GM23338 (cell line): Measurements from ENCODE around the gene VPS52. TPM values are rescaled to one million over a fixed set of nuclear protein-coding genes. Genes with fewer than 3 reads are reported as not detected.

Source experiments
- ATAC-seq: fragments of 200-7000 bp; cut with Tn5 transposase; 3 replicates; pipeline ENCODE4 v1.9.1; 2020
- DNase-seq: peaks from one replicate; pipeline ENCODE4 v3.0.0-alpha.2; 2015; ENCODE audit warnings: low spot score
- H2AFZ ChIP-seq: fragments of 200-600 bp; sonication (generic); 2 replicates; pipeline ENCODE4 v1.8.0; 2016; ENCODE audit warnings: antibody characterized with exemption, mild to moderate bottlenecking, moderate library complexity
- H3F3A ChIP-seq: fragments of 200-600 bp; sonication (generic); replicated peaks from 2 replicates; pipeline ENCODE4 v1.8.0; 2017; ENCODE audit warnings: antibody characterized with exemption, mixed run types, low read depth
- H3K27ac ChIP-seq: fragments of 200-600 bp; sonication (generic); 2 replicates; pipeline ENCODE4 v1.6.1; 2016; ENCODE audit warnings: low read depth
- H3K27me3 ChIP-seq: fragments of 200-600 bp; sonication (generic); 2 replicates; pipeline ENCODE4 v1.8.0; 2016; ENCODE audit warnings: mild to moderate bottlenecking, mixed run types, moderate library complexity; ENCODE audit not compliant: insufficient read depth
- H3K36me3 ChIP-seq: fragments of 200-600 bp; sonication (generic); 2 replicates; pipeline ENCODE4 v1.8.0; 2016; ENCODE audit warnings: mild to moderate bottlenecking; ENCODE audit not compliant: insufficient read depth
- H3K4me1 ChIP-seq: fragments of 200-600 bp; sonication (generic); 2 replicates; pipeline ENCODE4 v1.8.0; 2016; ENCODE audit warnings: mild to moderate bottlenecking, moderate library complexity; ENCODE audit not compliant: insufficient read depth
- H3K4me2 ChIP-seq: fragments of 200-600 bp; sonication (generic); 2 replicates; pipeline ENCODE4 v1.7.1; 2017; ENCODE audit warnings: mixed run types
- H3K4me3 ChIP-seq: fragments of 200-600 bp; sonication (generic); 2 replicates; pipeline ENCODE4 v1.6.1; 2016; ENCODE audit warnings: mixed run types
- H3K79me2 ChIP-seq: fragments of 200-600 bp; sonication (generic); replicated peaks from 2 replicates; pipeline ENCODE4 v1.8.0; 2017; ENCODE audit warnings: mild to moderate bottlenecking; ENCODE audit not compliant: insufficient read depth
- H3K9me2 ChIP-seq: fragments of 200-600 bp; sonication (generic); 2 replicates; pipeline ENCODE4 v1.8.0; 2017; ENCODE audit not compliant: insufficient read depth
- H4K20me1 ChIP-seq: fragments of 200-600 bp; sonication (generic); replicated peaks from 2 replicates; pipeline ENCODE4 v1.8.0; 2017; ENCODE audit warnings: mild to moderate bottlenecking; ENCODE audit not compliant: insufficient read depth
- H3K27ac Mint-ChIP-seq: 2 replicates; pipeline ENCODE4 v1.8.0; 2020; ENCODE audit warnings: inconsistent platforms, mild to moderate bottlenecking, moderate library complexity, mixed read lengths
- H3K27me3 Mint-ChIP-seq: 3 replicates; pipeline ENCODE4 v1.8.0; 2022; ENCODE audit warnings: low read depth, mild to moderate bottlenecking, moderate library complexity, mixed read lengths, inconsistent platforms; ENCODE audit not compliant: insufficient read depth, poor library complexity
- H3K36me3 Mint-ChIP-seq: 3 replicates; pipeline ENCODE4 v1.8.0; 2021; ENCODE audit warnings: low read depth, mild to moderate bottlenecking, inconsistent platforms, moderate library complexity, mixed read lengths
- H3K4me1 Mint-ChIP-seq: 3 replicates; pipeline ENCODE4 v1.8.0; 2020; ENCODE audit warnings: mild to moderate bottlenecking, inconsistent platforms, mixed read lengths
- H3K4me3 Mint-ChIP-seq: 3 replicates; pipeline ENCODE4 v1.8.0; 2021; ENCODE audit warnings: moderate library complexity, mild to moderate bottlenecking, inconsistent platforms, mixed read lengths
- H3K9me3 Mint-ChIP-seq: 3 replicates; pipeline ENCODE4 v1.8.0; 2020; ENCODE audit warnings: moderate library complexity, mild to moderate bottlenecking, inconsistent platforms, mixed read lengths
- EZH2 ChIP-seq: fragments of 200-600 bp; sonication (generic); IDR thresholded peaks from one replicate; pipeline ENCODE4 v1.8.0; 2017; ENCODE audit warnings: antibody characterized with exemption, mild to moderate bottlenecking, low read depth; ENCODE audit not compliant: unreplicated experiment
- EZH2phosphoT487 ChIP-seq: fragments of 200-600 bp; sonication (generic); IDR thresholded peaks from one replicate; pipeline ENCODE4 v1.8.1; 2018; ENCODE audit warnings: antibody characterized with exemption; ENCODE audit not compliant: unreplicated experiment
- JUNB ChIP-seq: IDR thresholded peaks from one replicate; pipeline ENCODE4 v1.6.1; 2016; ENCODE audit warnings: antibody characterized with exemption; ENCODE audit not compliant: unreplicated experiment
- NANOG ChIP-seq: IDR thresholded peaks from 2 replicates; pipeline ENCODE4 v1.6.1; 2016; ENCODE audit warnings: antibody characterized with exemption, borderline replicate concordance
- POLR2AphosphoS5 ChIP-seq: IDR thresholded peaks from 2 replicates; pipeline ENCODE4 v1.6.1; 2016; ENCODE audit warnings: antibody characterized with exemption, low read depth
- ZNF114 ChIP-seq: fragments of 250-450 bp; sonication (Bioruptor Pico); IDR thresholded peaks from 2 replicates; pipeline ENCODE4 v1.5.0; 2020; ENCODE audit warnings: mild to moderate bottlenecking, moderate library complexity
- ZNF331 ChIP-seq: fragments of 250-450 bp; sonication (Bioruptor Pico); IDR thresholded peaks from 2 replicates; pipeline ENCODE4 v1.5.0; 2020; ENCODE audit warnings: low read depth, mild to moderate bottlenecking, moderate library complexity
- polyA plus RNA-seq: library from polyadenylated mRNA; unstranded; fragments of >200 nt; fragmentation: Nextera tagmentation; extraction: Ambion mirVana; gene quantifications from 2 replicates; pipeline ENCODE4 v1.2.1, GENCODE V29; 2016
- total RNA-seq: library from RNA; depleted of rRNA; stranded (reverse); fragments of >200 nt; shearing (Covaris generic); gene quantifications from 2 replicates; pipeline ENCODE4 v1.2.3, GENCODE V29; 2014
- TF ChIP-seq, protein P1 (sequence below): IDR thresholded peaks from 2 replicates; pipeline ENCODE4 v1.6.1; 2016; ENCODE audit warnings: antibody characterized with exemption
- TF ChIP-seq, protein P2 (sequence below): IDR thresholded peaks from one replicate; pipeline ENCODE4 v1.6.1; 2018; ENCODE audit warnings: antibody characterized with exemption; ENCODE audit not compliant: unreplicated experiment
- TF ChIP-seq, protein P3 (sequence below), 2 experiments: fragments of 200-600 bp in 1 of 2; sonication (generic) in 1 of 2; conservative IDR thresholded peaks; 2 replicates each; pipeline versions ENCODE4 v1.5.1 to v1.6.1; 2016 to 2017; ENCODE audit warnings: antibody characterized with exemption in 2 of 2, low read depth in 2 of 2, mild to moderate bottlenecking in 2 of 2, moderate library complexity in 1 of 2
- TF ChIP-seq, protein P4 (sequence below): fragments of 250-450 bp; sonication (Bioruptor Pico); IDR thresholded peaks from 2 replicates; pipeline ENCODE4 v1.5.0; 2020; ENCODE audit warnings: mild to moderate bottlenecking, moderate library complexity

The VPS52 gene
- total and polyA plus RNA-seq, 2 experiments from 2014 or later = 27.9 to 31.1 TPM

GRCh38 chr6:33276581-33276863 lies 4.8 kb upstream of the VPS52 start:
- peaks cover 42% of the 10 kb centered on the region for H3K36me3 ChIP-seq
- no peaks in the 10 kb centered on the region for H3K9me2 ChIP-seq
- peaks cover 5% of the 10 kb centered on the region; the same call in 1 of the 3 replicates for H3K9me3 Mint-ChIP-seq
- peaks cover 44% of the 10 kb centered on the region for H4K20me1 ChIP-seq
- peaks cover 40% of the 10 kb centered on the region for H3K4me1 Mint-ChIP-seq
- peak overlapping the region; percentile 100 for H3K4me2 ChIP-seq
- H2AFZ ChIP-seq = no peak overlapping the region
- peaks cover 48% of the 10 kb centered on the region for H3K4me1 ChIP-seq
- ATAC-seq (no peak; the same call in 2 of the 3 replicates), DNase-seq (no peak)
- TF ChIP-seq, protein P1, sequence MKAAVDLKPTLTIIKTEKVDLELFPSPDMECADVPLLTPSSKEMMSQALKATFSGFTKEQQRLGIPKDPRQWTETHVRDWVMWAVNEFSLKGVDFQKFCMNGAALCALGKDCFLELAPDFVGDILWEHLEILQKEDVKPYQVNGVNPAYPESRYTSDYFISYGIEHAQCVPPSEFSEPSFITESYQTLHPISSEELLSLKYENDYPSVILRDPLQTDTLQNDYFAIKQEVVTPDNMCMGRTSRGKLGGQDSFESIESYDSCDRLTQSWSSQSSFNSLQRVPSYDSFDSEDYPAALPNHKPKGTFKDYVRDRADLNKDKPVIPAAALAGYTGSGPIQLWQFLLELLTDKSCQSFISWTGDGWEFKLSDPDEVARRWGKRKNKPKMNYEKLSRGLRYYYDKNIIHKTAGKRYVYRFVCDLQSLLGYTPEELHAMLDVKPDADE = no peak
- TF ChIP-seq NANOG (no peak), EZH2 (no peak), EZH2phosphoT487 (no peak), POLR2AphosphoS5 (no peak), ZNF114 (CRISPR knock-in tag) (no peak), JUNB (no peak), ZNF331 (CRISPR knock-in tag) (no peak)
- TF ChIP-seq, protein P2, sequence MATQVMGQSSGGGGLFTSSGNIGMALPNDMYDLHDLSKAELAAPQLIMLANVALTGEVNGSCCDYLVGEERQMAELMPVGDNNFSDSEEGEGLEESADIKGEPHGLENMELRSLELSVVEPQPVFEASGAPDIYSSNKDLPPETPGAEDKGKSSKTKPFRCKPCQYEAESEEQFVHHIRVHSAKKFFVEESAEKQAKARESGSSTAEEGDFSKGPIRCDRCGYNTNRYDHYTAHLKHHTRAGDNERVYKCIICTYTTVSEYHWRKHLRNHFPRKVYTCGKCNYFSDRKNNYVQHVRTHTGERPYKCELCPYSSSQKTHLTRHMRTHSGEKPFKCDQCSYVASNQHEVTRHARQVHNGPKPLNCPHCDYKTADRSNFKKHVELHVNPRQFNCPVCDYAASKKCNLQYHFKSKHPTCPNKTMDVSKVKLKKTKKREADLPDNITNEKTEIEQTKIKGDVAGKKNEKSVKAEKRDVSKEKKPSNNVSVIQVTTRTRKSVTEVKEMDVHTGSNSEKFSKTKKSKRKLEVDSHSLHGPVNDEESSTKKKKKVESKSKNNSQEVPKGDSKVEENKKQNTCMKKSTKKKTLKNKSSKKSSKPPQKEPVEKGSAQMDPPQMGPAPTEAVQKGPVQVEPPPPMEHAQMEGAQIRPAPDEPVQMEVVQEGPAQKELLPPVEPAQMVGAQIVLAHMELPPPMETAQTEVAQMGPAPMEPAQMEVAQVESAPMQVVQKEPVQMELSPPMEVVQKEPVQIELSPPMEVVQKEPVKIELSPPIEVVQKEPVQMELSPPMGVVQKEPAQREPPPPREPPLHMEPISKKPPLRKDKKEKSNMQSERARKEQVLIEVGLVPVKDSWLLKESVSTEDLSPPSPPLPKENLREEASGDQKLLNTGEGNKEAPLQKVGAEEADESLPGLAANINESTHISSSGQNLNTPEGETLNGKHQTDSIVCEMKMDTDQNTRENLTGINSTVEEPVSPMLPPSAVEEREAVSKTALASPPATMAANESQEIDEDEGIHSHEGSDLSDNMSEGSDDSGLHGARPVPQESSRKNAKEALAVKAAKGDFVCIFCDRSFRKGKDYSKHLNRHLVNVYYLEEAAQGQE = no peak
- TF ChIP-seq, protein P3, sequence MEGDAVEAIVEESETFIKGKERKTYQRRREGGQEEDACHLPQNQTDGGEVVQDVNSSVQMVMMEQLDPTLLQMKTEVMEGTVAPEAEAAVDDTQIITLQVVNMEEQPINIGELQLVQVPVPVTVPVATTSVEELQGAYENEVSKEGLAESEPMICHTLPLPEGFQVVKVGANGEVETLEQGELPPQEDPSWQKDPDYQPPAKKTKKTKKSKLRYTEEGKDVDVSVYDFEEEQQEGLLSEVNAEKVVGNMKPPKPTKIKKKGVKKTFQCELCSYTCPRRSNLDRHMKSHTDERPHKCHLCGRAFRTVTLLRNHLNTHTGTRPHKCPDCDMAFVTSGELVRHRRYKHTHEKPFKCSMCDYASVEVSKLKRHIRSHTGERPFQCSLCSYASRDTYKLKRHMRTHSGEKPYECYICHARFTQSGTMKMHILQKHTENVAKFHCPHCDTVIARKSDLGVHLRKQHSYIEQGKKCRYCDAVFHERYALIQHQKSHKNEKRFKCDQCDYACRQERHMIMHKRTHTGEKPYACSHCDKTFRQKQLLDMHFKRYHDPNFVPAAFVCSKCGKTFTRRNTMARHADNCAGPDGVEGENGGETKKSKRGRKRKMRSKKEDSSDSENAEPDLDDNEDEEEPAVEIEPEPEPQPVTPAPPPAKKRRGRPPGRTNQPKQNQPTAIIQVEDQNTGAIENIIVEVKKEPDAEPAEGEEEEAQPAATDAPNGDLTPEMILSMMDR (conservative IDR thresholded peaks at IDR 0.05; ENCODE audit: low read depth in 2 of 2) = no peak
- TF ChIP-seq, protein P4, sequence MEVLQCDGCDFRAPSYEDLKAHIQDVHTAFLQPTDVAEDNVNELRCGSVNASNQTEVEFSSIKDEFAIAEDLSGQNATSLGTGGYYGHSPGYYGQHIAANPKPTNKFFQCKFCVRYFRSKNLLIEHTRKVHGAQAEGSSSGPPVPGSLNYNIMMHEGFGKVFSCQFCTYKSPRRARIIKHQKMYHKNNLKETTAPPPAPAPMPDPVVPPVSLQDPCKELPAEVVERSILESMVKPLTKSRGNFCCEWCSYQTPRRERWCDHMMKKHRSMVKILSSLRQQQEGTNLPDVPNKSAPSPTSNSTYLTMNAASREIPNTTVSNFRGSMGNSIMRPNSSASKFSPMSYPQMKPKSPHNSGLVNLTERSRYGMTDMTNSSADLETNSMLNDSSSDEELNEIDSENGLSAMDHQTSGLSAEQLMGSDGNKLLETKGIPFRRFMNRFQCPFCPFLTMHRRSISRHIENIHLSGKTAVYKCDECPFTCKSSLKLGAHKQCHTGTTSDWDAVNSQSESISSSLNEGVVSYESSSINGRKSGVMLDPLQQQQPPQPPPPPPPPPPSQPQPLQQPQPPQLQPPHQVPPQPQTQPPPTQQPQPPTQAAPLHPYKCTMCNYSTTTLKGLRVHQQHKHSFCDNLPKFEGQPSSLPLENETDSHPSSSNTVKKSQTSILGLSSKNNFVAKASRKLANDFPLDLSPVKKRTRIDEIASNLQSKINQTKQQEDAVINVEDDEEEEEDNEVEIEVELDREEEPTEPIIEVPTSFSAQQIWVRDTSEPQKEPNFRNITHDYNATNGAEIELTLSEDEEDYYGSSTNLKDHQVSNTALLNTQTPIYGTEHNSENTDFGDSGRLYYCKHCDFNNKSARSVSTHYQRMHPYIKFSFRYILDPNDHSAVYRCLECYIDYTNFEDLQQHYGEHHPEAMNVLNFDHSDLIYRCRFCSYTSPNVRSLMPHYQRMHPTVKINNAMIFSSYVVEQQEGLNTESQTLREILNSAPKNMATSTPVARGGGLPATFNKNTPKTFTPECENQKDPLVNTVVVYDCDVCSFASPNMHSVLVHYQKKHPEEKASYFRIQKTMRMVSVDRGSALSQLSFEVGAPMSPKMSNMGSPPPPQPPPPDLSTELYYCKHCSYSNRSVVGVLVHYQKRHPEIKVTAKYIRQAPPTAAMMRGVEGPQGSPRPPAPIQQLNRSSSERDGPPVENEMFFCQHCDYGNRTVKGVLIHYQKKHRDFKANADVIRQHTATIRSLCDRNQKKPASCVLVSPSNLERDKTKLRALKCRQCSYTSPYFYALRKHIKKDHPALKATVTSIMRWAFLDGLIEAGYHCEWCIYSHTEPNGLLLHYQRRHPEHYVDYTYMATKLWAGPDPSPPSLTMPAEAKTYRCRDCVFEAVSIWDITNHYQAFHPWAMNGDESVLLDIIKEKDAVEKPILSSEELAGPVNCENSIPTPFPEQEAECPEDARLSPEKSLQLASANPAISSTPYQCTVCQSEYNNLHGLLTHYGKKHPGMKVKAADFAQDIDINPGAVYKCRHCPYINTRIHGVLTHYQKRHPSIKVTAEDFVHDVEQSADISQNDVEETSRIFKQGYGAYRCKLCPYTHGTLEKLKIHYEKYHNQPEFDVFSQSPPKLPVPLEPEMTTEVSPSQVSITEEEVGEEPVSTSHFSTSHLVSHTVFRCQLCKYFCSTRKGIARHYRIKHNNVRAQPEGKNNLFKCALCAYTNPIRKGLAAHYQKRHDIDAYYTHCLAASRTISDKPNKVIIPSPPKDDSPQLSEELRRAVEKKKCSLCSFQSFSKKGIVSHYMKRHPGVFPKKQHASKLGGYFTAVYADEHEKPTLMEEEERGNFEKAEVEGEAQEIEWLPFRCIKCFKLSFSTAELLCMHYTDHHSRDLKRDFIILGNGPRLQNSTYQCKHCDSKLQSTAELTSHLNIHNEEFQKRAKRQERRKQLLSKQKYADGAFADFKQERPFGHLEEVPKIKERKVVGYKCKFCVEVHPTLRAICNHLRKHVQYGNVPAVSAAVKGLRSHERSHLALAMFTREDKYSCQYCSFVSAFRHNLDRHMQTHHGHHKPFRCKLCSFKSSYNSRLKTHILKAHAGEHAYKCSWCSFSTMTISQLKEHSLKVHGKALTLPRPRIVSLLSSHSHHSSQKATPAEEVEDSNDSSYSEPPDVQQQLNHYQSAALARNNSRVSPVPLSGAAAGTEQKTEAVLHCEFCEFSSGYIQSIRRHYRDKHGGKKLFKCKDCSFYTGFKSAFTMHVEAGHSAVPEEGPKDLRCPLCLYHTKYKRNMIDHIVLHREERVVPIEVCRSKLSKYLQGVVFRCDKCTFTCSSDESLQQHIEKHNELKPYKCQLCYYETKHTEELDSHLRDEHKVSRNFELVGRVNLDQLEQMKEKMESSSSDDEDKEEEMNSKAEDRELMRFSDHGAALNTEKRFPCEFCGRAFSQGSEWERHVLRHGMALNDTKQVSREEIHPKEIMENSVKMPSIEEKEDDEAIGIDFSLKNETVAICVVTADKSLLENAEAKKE (CRISPR knock-in tag) = no peak
- H3K27me3 ChIP-seq = no peaks in the 10 kb centered on the region
- peak overlapping the region; percentile 87 for H3K27ac Mint-ChIP-seq
- peak overlapping the region; percentile 99 for H3K4me3 ChIP-seq
- H3K36me3 Mint-ChIP-seq = peaks cover 83% of the 10 kb centered on the region
- H3K4me3 Mint-ChIP-seq = peak overlapping the region; percentile 97
- peaks cover 74% of the 10 kb centered on the region for H3F3A ChIP-seq
- H3K27ac ChIP-seq = peak overlapping the region; percentile 96
- H3K79me2 ChIP-seq = peaks cover 40% of the 10 kb centered on the region
- H3K27me3 Mint-ChIP-seq = peaks cover 35% of the 10 kb centered on the region
